Trophoblast cell (in vitro differentiated cells and primary cell): Measurements from ENCODE around the gene HBE1.
A peak's percentile ranks its signal among the peaks of the same experiment; 100 is the strongest.

Experiments used
- DNase-seq, 2 donors: peaks; one replicate each; pipeline ENCODE4 v3.0.0-alpha.2; 2016
- H2AFZ ChIP-seq: 2 replicates; pipeline ENCODE4 v1.6.1; 2013; ENCODE audit warnings: low read length, moderate library complexity, mild to moderate bottlenecking; ENCODE audit not compliant: insufficient read depth, poor library complexity
- H2AK5ac ChIP-seq: 2 replicates; pipeline ENCODE4 v1.6.1; 2013; ENCODE audit warnings: mild to moderate bottlenecking, low read length
- H2BK120ac ChIP-seq: 2 replicates; pipeline ENCODE4 v1.6.1; 2013; ENCODE audit warnings: low read length, mild to moderate bottlenecking, moderate library complexity; ENCODE audit not compliant: insufficient read depth, poor library complexity
- H2BK12ac ChIP-seq: 2 replicates; pipeline ENCODE4 v1.6.1; 2013; ENCODE audit warnings: mild to moderate bottlenecking, low read length, moderate library complexity
- H2BK5ac ChIP-seq: 2 replicates; pipeline ENCODE4 v1.6.1; 2013; ENCODE audit warnings: low read length, low read depth, moderate library complexity, mild to moderate bottlenecking; ENCODE audit not compliant: poor library complexity
- H3K14ac ChIP-seq: 2 replicates; pipeline ENCODE4 v1.6.1; 2013; ENCODE audit warnings: mild to moderate bottlenecking, low read length
- H3K18ac ChIP-seq: 2 replicates; pipeline ENCODE4 v1.6.1; 2013; ENCODE audit warnings: mild to moderate bottlenecking, low read length
- H3K23ac ChIP-seq: 2 replicates; pipeline ENCODE4 v1.6.1; 2013; ENCODE audit warnings: low read length
- H3K27ac ChIP-seq: 2 replicates; pipeline ENCODE4 v1.5.1; 2013; ENCODE audit warnings: low read depth, mild to moderate bottlenecking, inconsistent platforms, low read length, moderate library complexity
- H3K27me3 ChIP-seq: 2 replicates; pipeline ENCODE4 v1.6.1; 2013; ENCODE audit warnings: inconsistent platforms, mild to moderate bottlenecking, low read length, moderate library complexity; ENCODE audit not compliant: insufficient read depth
- H3K36me3 ChIP-seq, 2 experiments: 1 replicate in 1 of 2; 2 replicates in 1 of 2; pipeline ENCODE4 v1.6.1; 2013; ENCODE audit warnings: low read length in 2 of 2, mild to moderate bottlenecking in 2 of 2, moderate library complexity in 1 of 2; ENCODE audit not compliant: insufficient read depth in 2 of 2, control insufficient read depth in 1 of 2
- H3K4ac ChIP-seq: 2 replicates; pipeline ENCODE4 v1.6.1; 2013; ENCODE audit warnings: low read depth, mild to moderate bottlenecking, low read length, moderate library complexity
- H3K4me1 ChIP-seq, 2 experiments: 1 replicate in 1 of 2; 2 replicates in 1 of 2; pipeline ENCODE4 v1.6.1; 2013; ENCODE audit warnings: low read length in 2 of 2, mild to moderate bottlenecking in 2 of 2, moderate library complexity in 1 of 2; ENCODE audit not compliant: insufficient read depth in 2 of 2, control insufficient read depth in 1 of 2
- H3K4me2 ChIP-seq: 2 replicates; pipeline ENCODE4 v1.6.1; 2013; ENCODE audit warnings: inconsistent platforms, mild to moderate bottlenecking, low read length, moderate library complexity
- H3K4me3 ChIP-seq: 2 replicates; pipeline ENCODE4 v1.5.1; 2013; ENCODE audit warnings: mild to moderate bottlenecking, low read depth, low read length, inconsistent platforms
- H3K79me1 ChIP-seq: one replicate; pipeline ENCODE4 v1.6.1; 2013; ENCODE audit warnings: low read length
- H3K79me2 ChIP-seq: 2 replicates; pipeline ENCODE4 v1.6.1; 2013; ENCODE audit warnings: low read length, mild to moderate bottlenecking; ENCODE audit not compliant: control insufficient read depth, insufficient read depth, poor library complexity
- H3K9ac ChIP-seq: 2 replicates; pipeline ENCODE4 v1.6.1; 2013; ENCODE audit warnings: mild to moderate bottlenecking, low read length
- H3K9me3 ChIP-seq: 2 replicates; pipeline ENCODE4 v1.6.1; 2013; ENCODE audit warnings: low read depth, mild to moderate bottlenecking, control low read depth, inconsistent platforms, low read length; ENCODE audit not compliant: insufficient read depth
- H4K12ac ChIP-seq: 2 replicates; pipeline ENCODE4 v1.6.1; 2013; ENCODE audit warnings: low read depth, mild to moderate bottlenecking, low read length, moderate library complexity
- H4K8ac ChIP-seq: 2 replicates; pipeline ENCODE4 v1.6.1; 2013; ENCODE audit warnings: low read depth, mild to moderate bottlenecking, low read length, moderate library complexity
- H4K91ac ChIP-seq: one replicate; pipeline ENCODE4 v1.6.1; 2013; ENCODE audit warnings: low read depth, mild to moderate bottlenecking, low read length, moderate library complexity
- WGBS: extraction: QIAGEN DNeasy Blood & Tissue Kit; methylation state at CpG from one replicate; pipeline ENCODE4 v1.1.7; 2013; ENCODE audit warnings: missing lambda C conversion rate; ENCODE audit not compliant: insufficient read length, insufficient coverage; ENCODE audit errors: extremely low coverage; 5-methylcytosine and 5-hydroxymethylcytosine counted together

Gene HBE1

GRCh38 chr11:5307256-5308019 is 37.7 kb upstream of the HBE1 start:
- H3K23ac ChIP-seq, result no peak overlapping the region
- H2BK120ac ChIP-seq, result no peak overlapping the region
- no peaks in the 10 kb centered on the region for H3K4me1 ChIP-seq
- no peaks in the 10 kb centered on the region for H3K36me3 ChIP-seq
- no peak overlapping the region for H3K4me3 ChIP-seq
- no peak overlapping the region for H4K12ac ChIP-seq
- no peak overlapping the region for H4K8ac ChIP-seq
- no peak overlapping the region for H3K9ac ChIP-seq
- no peak overlapping the region for H3K4ac ChIP-seq
- WGBS, result no CpG with 5 or more reads among the region's 2 CpGs
- H4K91ac ChIP-seq, result no peak overlapping the region
- H3K79me2 ChIP-seq, result no peaks in the 10 kb centered on the region
- H3K27ac ChIP-seq, result no peak overlapping the region
- no peaks in the 10 kb centered on the region for H3K79me1 ChIP-seq
- no peak overlapping the region for H2AK5ac ChIP-seq
- no peaks in the 10 kb centered on the region for H3K9me3 ChIP-seq
- H3K14ac ChIP-seq, result no peak overlapping the region
- H2AFZ ChIP-seq, result no peak overlapping the region
- H2BK5ac ChIP-seq, result no peak overlapping the region
- no peak overlapping the region for H3K18ac ChIP-seq
- no peaks in the 10 kb centered on the region for H3K27me3 ChIP-seq
- H2BK12ac ChIP-seq, result no peak overlapping the region
- H3K4me2 ChIP-seq, result no peak overlapping the region
- no peak for DNase-seq

- no peaks in the 10 kb centered on the region for H3K4me1 ChIP-seq
- H2BK120ac ChIP-seq, result no peak overlapping the region
- H2AFZ ChIP-seq, result no peak overlapping the region
- no peak overlapping the region for H3K23ac ChIP-seq
- H4K91ac ChIP-seq, result no peak overlapping the region
- no peaks in the 10 kb centered on the region for H3K79me1 ChIP-seq
- H4K8ac ChIP-seq, result no peak overlapping the region
- peaks cover 2% of the 10 kb centered on the region for H3K9me3 ChIP-seq
- H2BK12ac ChIP-seq, result no peak overlapping the region
- H3K18ac ChIP-seq, result no peak overlapping the region
- no peak overlapping the region for H3K27ac ChIP-seq
- no peak overlapping the region for H3K4ac ChIP-seq
- no peaks in the 10 kb centered on the region for H3K36me3 ChIP-seq
- DNase-seq, result no peak
- WGBS, result no CpG with 5 or more reads among the region's 1 CpG
- H2AK5ac ChIP-seq, result no peak overlapping the region
- H3K27me3 ChIP-seq, result no peaks in the 10 kb centered on the region
- H4K12ac ChIP-seq, result no peak overlapping the region
- no peak overlapping the region for H3K14ac ChIP-seq
- no peak overlapping the region for H2BK5ac ChIP-seq
- no peaks in the 10 kb centered on the region for H3K79me2 ChIP-seq
- H3K4me3 ChIP-seq, result no peak overlapping the region
- no peak overlapping the region for H3K4me2 ChIP-seq
- H3K9ac ChIP-seq, result no peak overlapping the region
Measured at GRCh38 chr11:5304046-5304445, 34.3 kb upstream of the HBE1 start.

- Histone ChIP-seq H4K12ac (no peak overlapping the region), H2BK5ac (no peak overlapping the region), H2AK5ac (no peak overlapping the region), H3K4ac (no peak overlapping the region), H3K18ac (no peak overlapping the region), H3K79me2 (no peaks in the 10 kb centered on the region), H3K4me1 (no peaks in the 10 kb centered on the region), H2BK120ac (no peak overlapping the region), H3K9ac (no peak overlapping the region), H3K79me1 (no peaks in the 10 kb centered on the region), H4K91ac (no peak overlapping the region), H3K23ac (no peak overlapping the region), H3K4me3 (no peak overlapping the region), H2AFZ (no peak overlapping the region), H4K8ac (no peak overlapping the region), H3K27ac (no peak overlapping the region), H2BK12ac (no peak overlapping the region), H3K9me3 (peaks cover 2% of the 10 kb centered on the region), H3K4me2 (no peak overlapping the region), H3K27me3 (no peaks in the 10 kb centered on the region), H3K36me3 (no peaks in the 10 kb centered on the region), H3K14ac (no peak overlapping the region)
- WGBS, result no CpG with 5 or more reads among the region's 5 CpGs
- no peak for DNase-seq
Measured at GRCh38 chr11:5303626-5304025, 33.9 kb upstream of the HBE1 start.

- H4K91ac ChIP-seq, result no peak within 1 kb of the TSS
- H3K14ac ChIP-seq, result no peak within 1 kb of the TSS
- no peak within 1 kb of the TSS for H2BK120ac ChIP-seq
- no peaks in the 10 kb centered on the region for H3K27me3 ChIP-seq
- no CpG with 5 or more reads among the region's 2 CpGs for WGBS
- peaks cover 2% of the 10 kb centered on the region for H3K9me3 ChIP-seq
- no peak within 1 kb of the TSS for H3K27ac ChIP-seq
- H3K23ac ChIP-seq, result peak within 1 kb of the TSS; percentile 86
- no peaks in the 10 kb centered on the region for H3K79me1 ChIP-seq
- H3K36me3 ChIP-seq, result no peaks in the 10 kb centered on the region
- no peak within 1 kb of the TSS for H3K4me2 ChIP-seq
- H2BK12ac ChIP-seq, result no peak within 1 kb of the TSS
- no peak within 1 kb of the TSS for H2AFZ ChIP-seq
- H2AK5ac ChIP-seq, result no peak within 1 kb of the TSS
- H4K8ac ChIP-seq, result no peak within 1 kb of the TSS
- no peaks in the 10 kb centered on the region for H3K4me1 ChIP-seq
- no peak for DNase-seq
- no peak within 1 kb of the TSS for H4K12ac ChIP-seq
- no peak within 1 kb of the TSS for H2BK5ac ChIP-seq
- H3K4me3 ChIP-seq, result no peak within 1 kb of the TSS
- H3K18ac ChIP-seq, result no peak within 1 kb of the TSS
- no peak within 1 kb of the TSS for H3K4ac ChIP-seq
- H3K9ac ChIP-seq, result peak within 1 kb of the TSS; percentile 33
- H3K79me2 ChIP-seq, result no peaks in the 10 kb centered on the region
Measured at GRCh38 chr11:5301846-5302245, 32.1 kb upstream of the HBE1 start, which contains the start of gene OR51B4. Gene OR51B4, minus strand, starts transcription at chr11:5301946. Its CDS starts 0 bp downstream, at chr11:5301946.
